Peyer's patch (tissue), 4 donors: ENCODE results near the gene GRIFIN.

Experiments used
- CTCF ChIP-seq, 6 experiments: fragments of 450-650 bp in 4 of 6; fragments of 200-600 bp in 2 of 6; sonication (generic) in 1 of 6; IDR thresholded peaks; one replicate each; pipeline ENCODE4 v1.5.1; 2017 to 2019; ENCODE audit warnings: antibody characterized with exemption in 6 of 6, mild to moderate bottlenecking in 3 of 6, moderate library complexity in 1 of 6
- POLR2A ChIP-seq, 2 donors: fragments of 450-650 bp; IDR thresholded peaks; one replicate each; pipeline ENCODE4 v1.5.1; 2017; ENCODE audit warnings: antibody characterized with exemption in 2 of 2, mild to moderate bottlenecking in 2 of 2, moderate library complexity in 2 of 2

- TF ChIP-seq CTCF (IDR thresholded peaks at IDR 0.05): no peak
- TF ChIP-seq POLR2A (IDR thresholded peaks at IDR 0.05): no peak
Measured at GRCh38 chr7:2494191-2495130, 18.3 kb upstream of the GRIFIN start.
